GM19238 (cell line): ENCODE results near the gene RARRES1.

Experiments
- DNase-seq: peaks from one replicate; pipeline ENCODE4 v3.0.0; 2011; ENCODE audit warnings: low spot score; ENCODE audit not compliant: insufficient read length

RARRES1 gene, protein sequence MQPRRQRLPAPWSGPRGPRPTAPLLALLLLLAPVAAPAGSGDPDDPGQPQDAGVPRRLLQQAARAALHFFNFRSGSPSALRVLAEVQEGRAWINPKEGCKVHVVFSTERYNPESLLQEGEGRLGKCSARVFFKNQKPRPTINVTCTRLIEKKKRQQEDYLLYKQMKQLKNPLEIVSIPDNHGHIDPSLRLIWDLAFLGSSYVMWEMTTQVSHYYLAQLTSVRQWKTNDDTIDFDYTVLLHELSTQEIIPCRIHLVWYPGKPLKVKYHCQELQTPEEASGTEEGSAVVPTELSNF

DNA sequence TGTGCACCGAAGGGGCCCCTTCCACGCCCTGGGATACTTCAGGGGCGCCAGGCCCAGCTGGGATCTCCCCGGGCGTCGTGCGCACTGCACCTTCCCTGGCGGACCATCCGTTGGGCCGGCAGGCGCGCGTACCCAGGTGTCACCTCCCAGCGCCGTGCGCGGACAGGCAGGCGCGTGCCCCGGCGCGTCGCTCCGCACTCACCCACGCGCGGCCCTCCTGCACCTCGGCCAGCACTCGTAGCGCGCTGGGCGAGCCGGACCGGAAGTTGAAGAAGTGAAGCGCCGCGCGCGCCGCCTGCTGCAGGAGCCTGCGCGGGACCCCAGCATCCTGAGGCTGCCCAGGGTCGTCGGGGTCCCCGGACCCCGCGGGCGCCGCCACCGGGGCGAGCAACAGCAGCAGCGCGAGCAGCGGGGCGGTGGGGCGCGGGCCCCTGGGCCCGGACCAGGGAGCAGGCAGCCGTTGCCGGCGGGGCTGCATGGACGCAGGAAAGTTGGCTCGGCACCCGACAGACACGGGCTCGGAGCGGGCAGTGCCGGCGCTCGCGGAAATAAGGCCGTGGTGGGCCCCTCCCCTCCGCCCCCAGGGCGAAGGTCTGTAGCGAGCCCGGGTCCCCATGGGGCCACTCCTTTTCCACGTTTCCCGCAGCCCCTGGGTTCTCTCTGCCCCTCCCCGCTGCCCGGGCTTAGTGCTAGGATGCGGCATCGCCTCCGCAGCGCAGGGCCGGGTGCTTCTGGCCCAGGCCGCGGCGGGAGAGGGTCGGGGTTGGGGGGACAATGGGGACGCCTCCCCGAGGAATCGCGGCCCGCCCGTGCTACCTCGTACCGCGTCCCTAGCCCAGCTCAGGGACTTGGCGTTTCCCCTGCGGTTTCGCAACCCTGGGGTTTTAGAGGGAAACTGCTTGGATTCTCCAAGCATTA lies at the start of gene RARRES1:
Gene RARRES1 (minus strand): TSS at position 520 of the 918 bp plus-strand sequence. CDS start 42 bp downstream, at position 478.
- peak; percentile 46 for DNase-seq

DNA sequence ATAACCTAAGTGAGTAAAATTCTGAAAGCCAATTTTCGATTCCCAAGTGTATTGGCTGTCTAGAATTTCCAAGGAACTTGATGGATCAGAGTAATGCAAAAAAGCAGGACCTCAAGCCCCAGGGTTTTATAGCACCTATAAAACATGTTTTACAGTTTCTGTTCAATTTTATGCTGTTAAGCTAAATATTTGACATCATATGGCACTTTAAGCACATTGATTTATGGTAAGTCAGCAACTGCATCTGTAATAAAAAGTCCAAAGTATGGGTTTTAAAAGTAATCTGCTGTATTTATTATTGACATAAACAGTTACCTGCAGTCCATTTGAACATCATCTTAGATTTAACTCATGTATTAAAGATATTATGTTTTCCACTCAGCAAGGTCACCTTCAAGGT lies 49.6 kb upstream of the RARRES1 start:
- no peak for DNase-seq

DNA sequence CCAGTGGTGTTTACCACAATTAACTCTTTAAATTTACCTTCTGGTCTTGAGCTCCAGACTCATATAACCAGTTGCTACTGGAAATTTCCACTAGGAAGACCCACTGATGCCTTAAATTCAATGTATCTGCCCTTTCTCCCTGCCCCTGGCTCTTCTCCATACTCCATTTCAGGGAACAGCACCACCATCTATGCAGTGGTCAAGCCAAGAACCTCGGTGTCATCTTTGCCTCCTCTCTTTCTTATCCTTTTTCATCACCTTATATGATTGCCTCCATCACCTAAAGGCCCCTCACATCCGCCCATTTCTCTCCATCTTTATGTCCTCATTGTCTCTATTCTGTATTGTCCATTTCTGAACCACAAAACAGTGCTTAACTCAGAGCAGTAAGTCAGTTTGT lies 48.9 kb upstream of the RARRES1 start:
- DNase-seq: no peak

DNA sequence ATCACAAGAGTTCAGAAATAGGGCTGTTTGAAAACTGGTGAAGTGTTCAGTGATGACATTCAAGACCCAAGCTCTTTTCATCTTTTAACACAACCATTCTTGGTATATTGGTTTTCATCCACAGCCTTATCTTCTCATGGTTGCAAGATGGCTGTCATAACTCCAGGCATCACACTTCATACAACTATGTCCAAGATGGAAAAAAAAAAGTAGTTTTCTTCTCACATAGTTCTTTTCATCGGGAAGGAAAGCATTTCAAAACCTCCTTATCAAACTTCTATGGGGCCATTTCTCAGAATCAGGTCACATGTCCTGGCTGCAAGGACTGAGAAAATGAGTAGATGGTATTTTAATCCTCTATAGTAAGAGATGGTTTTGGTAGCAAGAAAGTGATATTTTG lies 48.5 kb upstream of the RARRES1 start:
- DNase-seq: no peak

DNA sequence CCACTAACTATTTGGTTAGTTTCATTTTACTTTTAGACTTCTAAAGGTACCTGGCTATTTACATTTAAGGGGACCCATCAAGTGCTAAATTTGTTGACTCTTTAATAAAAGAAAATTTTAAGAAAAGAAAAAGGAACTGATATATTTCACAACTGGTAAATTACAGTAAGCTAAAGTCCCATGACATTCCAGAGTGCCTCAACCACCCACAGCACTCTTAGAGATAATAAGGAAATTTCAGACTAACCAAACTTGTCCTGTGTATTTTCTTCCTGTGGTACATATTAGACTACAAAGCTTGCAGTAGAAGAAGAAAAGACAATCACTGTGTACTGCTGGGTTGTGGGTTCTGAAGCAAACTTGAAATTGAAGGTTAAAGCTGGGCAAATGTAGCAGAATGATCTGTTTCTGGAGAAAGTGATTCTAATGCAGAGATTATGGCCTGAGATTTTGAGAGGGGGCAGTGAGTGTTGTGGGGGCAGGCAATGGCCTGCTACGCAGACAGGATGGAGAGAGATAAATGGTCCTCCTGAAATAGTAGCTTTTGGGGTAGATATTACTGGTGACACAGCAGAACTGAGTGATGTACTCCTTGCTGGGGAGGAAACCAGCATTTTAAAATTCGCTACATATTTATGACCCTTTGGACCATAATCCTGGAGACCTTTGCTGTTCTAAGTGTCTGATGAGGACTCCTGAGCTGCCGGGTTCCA lies 45.1 kb upstream of the RARRES1 start:
- no peak for DNase-seq

DNA sequence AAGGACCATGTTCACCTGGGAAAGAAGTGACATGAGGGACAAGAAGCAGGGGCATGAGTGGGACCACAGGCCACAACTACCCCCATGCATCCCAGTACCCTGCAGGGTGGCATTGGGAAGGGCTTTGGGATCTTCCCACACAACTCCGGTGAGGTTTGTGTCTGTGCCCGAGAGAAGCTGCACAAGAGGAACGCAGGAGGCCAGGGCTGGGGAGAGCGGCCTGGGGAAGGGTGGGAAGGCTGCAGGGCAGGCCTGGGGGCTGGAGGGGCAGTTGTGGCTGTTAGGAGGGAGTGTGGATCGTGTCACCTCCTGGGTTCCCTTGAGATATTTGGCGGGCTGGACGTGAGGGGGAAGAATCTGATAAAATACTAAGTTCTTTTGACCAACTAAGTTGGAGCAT lies 44.3 kb upstream of the RARRES1 start:
- no peak for DNase-seq

DNA sequence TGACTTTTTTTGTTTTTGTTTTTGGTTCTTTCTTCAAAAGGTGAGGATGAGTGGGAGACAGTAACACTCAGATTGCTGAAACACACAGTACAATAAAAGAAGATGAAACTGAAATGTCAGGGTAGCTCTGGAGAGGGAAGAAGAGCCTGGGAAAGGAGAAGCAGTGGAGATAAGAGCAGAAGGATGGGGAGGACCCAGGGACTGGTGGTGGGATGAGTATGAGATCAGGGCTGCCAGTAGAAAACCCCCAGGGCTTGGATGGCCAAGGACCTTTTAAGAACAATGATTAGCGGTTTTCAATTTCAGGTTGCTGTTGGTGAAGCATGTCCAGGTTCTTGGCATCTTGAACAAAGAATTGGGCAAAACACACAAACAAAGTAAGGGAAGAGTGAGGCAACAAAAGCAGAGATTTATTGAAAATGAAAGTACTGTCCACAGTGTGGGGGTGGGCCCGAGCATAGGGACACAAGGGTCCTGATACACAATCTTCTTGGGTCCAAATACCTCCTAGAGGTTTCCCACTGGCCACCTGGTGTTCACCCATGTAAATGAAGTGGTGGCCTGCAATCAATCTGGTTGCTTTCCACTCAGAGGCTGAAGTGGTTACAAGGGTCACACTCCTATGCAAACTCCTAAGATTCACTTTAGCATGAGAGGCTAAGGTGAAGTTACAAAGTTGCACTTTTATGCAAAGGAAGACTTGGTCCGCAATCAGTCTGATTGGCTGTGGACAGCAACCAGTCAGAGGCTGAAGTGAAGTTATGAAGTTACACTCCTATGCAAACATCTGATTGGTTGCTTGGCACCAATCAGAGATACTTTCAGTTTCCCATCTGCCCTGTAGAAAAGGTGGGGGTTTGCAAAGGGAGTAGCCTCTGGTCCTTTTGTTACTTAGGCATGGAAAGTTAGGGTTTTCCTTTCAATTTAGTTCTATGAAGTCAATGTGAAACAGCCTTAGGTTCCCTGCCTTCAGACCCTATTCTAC lies 43.5 kb upstream of the RARRES1 start:
- DNase-seq: no peak

DNA sequence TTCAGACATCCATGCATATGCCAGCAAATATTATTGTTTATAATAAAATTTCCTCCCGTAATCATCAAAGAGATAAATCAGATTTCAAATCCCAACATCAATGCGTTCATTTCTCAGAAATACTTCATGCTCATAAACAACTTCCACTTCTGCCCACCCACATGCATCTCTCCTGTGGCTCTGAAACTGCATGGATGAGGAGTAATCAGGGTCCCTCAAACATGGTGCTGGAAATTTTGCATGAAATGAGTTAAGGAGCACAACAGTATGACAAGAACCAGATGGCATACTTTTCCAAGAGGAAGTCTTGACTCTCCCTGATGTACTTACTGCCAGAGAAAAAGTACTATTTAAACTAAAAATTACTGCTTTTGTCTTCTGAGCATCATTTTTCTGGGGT lies 42.7 kb upstream of the RARRES1 start:
- no peak for DNase-seq

DNA sequence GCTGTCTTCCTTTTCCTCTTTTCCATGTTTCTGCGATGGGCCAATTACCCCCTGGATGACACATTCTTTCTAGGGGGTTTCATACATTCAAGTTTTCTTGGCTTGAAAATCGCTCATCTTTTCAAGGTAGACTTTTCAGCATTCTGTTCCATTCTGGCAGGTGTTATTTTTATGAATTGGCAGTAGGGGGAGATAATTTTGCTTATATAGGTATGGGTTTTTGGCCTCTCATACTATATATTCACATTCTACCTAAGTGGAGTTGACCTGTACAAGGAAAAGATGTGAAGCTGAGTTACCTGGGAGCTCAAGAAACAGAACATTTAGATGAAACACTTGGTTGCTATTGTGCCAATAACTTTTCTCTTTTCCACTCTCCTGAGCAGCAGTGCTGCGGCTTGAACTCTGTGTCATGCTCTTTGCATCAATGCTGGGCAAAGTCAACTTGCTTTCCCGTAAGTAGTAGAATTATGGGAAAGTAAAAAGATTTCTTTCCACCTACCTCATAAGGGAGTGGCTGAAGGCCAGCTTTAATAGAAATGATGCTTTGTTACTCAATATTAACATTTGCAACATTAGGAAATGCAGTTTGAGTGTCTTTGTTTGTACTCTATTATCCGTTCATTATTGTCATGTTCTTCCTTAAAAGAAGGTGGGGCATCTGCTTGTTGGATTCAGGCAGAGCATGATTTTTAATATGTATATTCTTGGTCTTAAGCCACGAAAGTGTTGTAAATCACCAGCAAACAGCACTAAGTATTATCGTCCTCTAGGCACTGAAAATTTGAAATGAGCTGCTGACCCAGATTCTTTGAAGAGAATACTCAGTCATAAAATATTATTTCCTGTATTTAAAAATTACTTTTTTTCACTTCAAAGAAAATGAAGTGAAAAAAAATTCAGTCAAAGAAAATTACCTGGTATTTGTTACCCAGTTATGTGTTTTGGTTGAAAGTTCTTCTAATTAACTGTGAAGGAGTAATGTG lies 41.9 kb upstream of the RARRES1 start:
- no peak for DNase-seq

DNA sequence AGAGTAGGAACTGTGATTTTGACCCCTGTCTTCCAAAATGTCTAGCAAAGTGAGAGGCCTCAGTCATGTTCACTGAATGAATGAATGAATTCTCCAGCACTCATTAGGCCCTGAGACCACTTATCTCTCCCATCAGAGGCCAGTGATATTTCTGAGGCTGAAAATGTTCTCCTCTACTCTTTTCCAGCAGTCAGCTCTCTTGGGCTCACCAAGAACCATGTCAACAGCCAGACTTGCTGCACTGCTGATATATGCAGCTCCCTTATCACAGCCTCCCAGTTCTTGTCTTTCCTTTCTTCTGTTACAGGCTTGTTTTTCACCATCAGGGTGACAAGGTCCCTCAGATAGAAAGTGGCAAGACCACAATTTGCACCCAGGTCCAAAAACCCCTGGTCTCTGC lies 40.9 kb upstream of the RARRES1 start:
- DNase-seq: no peak

DNA sequence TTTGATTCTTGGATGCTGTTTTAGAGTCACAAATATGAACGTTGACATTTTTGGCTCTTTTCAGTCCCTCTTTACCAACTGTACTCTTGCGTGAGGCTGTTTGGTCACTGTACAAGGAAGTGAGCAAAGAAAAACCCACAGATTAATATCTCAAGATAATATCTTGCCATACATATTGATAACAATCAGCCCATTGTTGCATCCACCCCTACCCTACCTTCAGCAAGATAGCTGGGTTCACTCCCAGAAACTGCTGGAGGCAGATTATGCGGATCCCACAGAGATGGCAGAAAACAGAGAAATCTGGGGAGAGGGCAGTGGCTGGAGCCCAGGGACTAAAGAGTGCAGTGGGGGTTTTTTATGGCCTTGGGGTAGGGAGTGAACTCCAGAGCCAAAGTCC lies 39.7 kb upstream of the RARRES1 start:
- DNase-seq: no peak

DNA sequence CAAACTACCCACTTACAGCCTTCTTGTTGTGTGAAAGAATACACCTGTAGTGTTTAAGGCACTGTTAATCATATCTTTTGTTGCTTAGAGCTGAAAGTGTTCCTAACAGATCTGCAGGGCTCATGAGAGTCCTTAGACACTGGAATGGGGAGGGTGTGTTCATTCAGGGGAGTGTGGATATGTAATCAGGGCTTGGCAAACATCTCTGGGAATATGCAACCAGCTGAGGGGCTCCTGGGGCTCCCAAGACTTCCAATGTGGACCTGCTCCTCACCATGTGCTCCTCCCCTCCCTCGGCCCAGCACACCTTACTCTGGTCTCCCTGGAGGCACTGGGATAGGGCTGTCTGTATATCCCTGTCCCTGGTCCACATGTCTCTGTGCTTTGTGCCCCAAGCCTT lies 39.3 kb upstream of the RARRES1 start:
- DNase-seq: no peak

DNA sequence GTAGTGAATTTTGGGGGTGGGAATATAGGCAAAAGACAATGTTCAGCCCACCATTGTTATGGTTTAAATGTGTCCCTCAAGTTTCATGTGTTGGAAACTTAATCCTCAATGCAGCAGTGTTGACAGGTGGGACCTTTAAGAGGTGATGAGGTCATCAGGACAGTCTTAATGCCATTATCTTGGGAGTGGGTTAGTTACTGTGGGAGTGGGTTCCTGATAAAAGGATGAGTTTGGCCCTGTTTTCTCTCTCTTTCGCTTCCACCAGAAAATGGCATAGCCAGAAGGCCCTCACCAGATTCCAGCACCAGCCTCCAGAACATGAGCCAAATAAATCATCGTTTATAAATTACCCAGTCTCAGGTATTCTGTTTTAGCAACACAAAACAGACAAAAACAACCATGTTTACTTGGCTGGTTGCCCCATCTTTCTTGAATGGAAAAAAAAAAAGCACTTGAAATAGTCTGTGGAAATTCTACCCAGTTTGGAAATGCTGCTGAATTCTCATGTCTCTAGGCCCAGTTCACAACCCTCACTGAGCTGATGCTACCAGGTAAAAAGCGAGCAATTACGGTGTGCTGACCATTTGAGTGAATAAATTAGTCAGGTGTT lies 38.6 kb upstream of the RARRES1 start:
- no peak for DNase-seq

DNA sequence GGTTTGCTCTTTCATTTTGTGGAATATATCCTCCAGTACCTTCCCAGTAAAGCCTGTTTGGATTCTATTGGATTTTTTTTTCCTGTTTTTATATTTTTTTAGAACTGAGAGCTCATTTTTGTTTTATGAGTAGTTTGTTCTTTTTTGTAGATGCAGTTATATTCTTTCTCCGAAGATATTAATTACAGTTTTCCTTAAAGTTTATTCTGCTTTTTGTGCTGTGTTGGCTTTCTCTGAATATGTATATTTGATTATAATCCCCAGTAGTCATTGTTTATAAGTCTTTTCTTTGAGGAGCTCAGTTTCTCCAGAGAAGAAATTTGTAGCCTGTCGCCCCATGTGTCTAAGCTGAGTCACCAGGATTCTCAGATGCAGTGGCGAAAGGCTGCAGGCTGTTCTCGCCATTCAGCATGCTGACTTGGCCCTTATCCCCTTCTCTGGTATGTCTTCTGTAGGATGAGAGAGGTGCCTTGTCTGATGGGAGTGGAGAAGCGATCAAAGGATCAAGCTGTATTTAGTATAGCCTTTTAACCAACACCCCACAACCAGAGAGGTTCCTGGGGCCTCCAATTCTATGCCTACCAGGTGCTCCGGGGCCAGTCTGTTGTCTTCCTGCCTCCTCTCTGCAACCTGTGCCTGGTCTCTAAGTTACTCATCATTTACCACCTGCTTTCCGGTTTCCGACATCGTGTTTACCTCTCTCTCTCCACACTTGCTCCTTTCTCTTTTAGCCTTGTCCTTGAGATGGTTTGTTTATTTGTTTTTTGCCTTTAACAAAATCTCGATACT lies 37.9 kb upstream of the RARRES1 start:
- DNase-seq: no peak

DNA sequence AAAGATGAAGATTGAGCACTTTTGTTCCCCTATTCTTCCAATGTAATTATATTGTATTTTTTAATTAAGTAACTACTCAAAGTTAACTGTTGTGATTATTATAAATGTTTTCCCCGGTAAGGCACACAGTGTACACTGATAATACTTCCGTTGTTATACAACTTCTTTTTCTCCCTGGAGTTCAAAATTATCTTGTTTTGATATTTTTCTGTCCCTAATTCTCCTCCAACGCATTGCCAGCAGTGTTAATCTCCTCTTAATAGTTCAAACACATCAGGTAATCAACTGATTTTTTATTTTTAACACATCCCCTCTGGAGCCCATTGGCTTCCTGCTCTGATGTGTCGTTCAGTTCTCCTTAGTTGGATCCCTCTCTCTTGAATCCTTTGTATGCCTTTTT lies 37.3 kb upstream of the RARRES1 start:
- no peak for DNase-seq

DNA sequence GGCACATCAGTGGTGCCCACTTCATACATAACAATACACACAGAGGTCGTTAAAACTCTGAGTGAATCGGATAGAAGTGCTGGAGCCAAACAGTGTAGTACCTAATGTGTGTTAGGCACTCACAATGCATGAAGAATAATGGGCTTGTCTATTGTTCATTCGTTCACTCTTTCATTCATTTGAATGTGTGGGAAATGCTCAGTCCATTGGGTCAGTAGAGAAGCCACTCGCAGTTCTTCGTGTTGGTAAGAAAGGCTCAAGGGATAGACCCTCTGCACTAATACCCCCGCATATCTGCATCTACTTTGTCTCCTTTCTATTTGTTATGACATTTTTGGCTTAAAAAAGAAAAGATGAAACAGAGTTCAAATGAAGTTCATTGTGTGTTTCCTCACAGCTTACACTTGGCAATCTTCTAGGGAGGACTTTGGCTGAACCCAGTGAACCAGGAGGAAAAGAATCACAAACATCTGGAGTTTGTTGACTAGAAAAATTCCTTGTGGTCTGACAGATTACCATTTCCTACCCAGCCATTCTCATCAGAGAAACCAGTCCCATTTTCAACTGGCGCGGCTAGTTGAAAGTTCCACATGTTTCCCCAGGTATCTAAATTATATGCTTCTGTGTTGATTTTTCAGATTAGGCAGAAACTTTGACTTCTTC lies 36.8 kb upstream of the RARRES1 start:
- no peak for DNase-seq

DNA sequence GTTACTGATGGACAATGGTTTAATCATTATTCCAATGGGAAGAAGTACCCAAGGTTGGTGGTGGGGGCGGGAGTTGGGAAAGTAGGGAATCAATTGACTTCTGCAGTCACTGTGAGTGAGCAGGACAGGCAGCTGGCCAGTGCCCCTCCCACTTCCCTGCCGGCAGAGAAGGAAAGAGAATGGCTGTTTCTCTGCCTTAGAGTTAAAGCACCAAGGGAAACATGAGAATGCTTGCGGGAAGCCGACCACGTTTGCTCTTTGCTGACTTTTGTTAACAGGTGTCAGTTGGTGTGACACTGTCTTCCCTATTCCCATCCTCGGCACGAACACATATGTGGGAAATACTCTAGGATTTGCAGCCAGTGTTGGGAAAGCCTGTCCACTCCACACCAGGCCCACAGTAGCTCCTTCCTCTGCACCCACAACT lies 36.1 kb upstream of the RARRES1 start:
- no peak for DNase-seq

DNA sequence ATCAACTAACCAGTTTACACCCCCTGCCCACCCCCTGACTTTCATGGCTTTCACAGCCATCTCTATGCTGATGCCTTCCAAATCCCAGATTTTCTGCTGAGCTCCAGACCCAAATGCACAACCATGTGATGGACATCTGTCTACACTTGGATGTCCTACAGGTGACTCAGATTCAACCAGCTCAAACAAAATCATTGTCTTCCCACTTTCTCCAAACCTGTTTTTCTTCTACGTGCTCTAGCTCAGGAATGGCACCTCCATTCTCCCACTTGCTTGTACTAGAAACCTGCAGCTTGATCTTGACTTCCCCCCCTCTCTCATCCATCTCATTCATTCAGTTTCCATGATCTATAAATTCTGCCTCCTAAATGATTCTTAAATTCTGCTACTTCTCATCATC lies 34.1 kb upstream of the RARRES1 start:
- DNase-seq: no peak
